ENCODE data around the gene RAD50.

RAD50 gene

GRCh38 chr5:132528021-132528420 lies 28.8 kb upstream of the RAD50 start:
- peaks cover 35% of the 10 kb centered on the region for H3K4me1 ChIP-seq (ENCODE audit: low read length)
- DNase-seq = no peak
- H2AFZ ChIP-seq (ENCODE audit: low read length) = no peak overlapping the region
- H3K27ac ChIP-seq (ENCODE audit: low read length) = no peak overlapping the region
- no peak overlapping the region for H3K9ac ChIP-seq (ENCODE audit: low read length)
- no peaks in the 10 kb centered on the region for H3K27me3 ChIP-seq (replicated peaks; ENCODE audit: insufficient read depth, low read length)
- H3K36me3 ChIP-seq (replicated peaks; ENCODE audit: insufficient read depth, low read length) = no peaks in the 10 kb centered on the region
- TF ChIP-seq CTCF (IDR thresholded peaks at IDR 0.05; ENCODE audit: low read length) (no peak), EZH2phosphoT487 (IDR thresholded peaks at IDR 0.05; ENCODE audit: low read length) (no peak), EZH2 (optimal IDR thresholded peaks at IDR 0.05; ENCODE audit: low read depth, low read length) (no peak)
- H3K4me3 ChIP-seq (ENCODE audit: low read length) = no peak overlapping the region
- peaks cover 28% of the 10 kb centered on the region for H3F3A ChIP-seq (ENCODE audit: insufficient read depth, low read length)
- H3K9me2 ChIP-seq (replicated peaks; ENCODE audit: insufficient read depth, low read length) = no peaks in the 10 kb centered on the region
- H3K9me3 ChIP-seq (replicated peaks; ENCODE audit: insufficient read depth, low read length) = no peaks in the 10 kb centered on the region
- no peak overlapping the region for H3K4me2 ChIP-seq (ENCODE audit: low read depth, low read length)
- no peaks in the 10 kb centered on the region for H4K20me1 ChIP-seq (ENCODE audit: insufficient read depth, low read length)
- H3K79me2 ChIP-seq (ENCODE audit: low read length) = no peaks in the 10 kb centered on the region

GRCh38 chr5:132528866-132529634 lies 27.7 kb upstream of the RAD50 start:
- Histone ChIP-seq H2AFZ (ENCODE audit: low read length) (no peak overlapping the region), H4K20me1 (ENCODE audit: insufficient read depth, low read length) (no peaks in the 10 kb centered on the region), H3K9me3 (replicated peaks; ENCODE audit: insufficient read depth, low read length) (no peaks in the 10 kb centered on the region), H3K4me2 (ENCODE audit: low read depth, low read length) (no peak overlapping the region), H3K36me3 (replicated peaks; ENCODE audit: insufficient read depth, low read length) (no peaks in the 10 kb centered on the region), H3K4me1 (ENCODE audit: low read length) (peaks cover 32% of the 10 kb centered on the region), H3F3A (ENCODE audit: insufficient read depth, low read length) (peaks cover 23% of the 10 kb centered on the region), H3K4me3 (ENCODE audit: low read length) (no peak overlapping the region), H3K27ac (ENCODE audit: low read length) (no peak overlapping the region), H3K9ac (ENCODE audit: low read length) (no peak overlapping the region), H3K9me2 (replicated peaks; ENCODE audit: insufficient read depth, low read length) (no peaks in the 10 kb centered on the region), H3K27me3 (replicated peaks; ENCODE audit: insufficient read depth, low read length) (no peaks in the 10 kb centered on the region), H3K79me2 (ENCODE audit: low read length) (no peaks in the 10 kb centered on the region)
- DNase-seq = no peak
- no peak for TF ChIP-seq EZH2 (optimal IDR thresholded peaks at IDR 0.05; ENCODE audit: low read depth, low read length)
- TF ChIP-seq CTCF (IDR thresholded peaks at IDR 0.05; ENCODE audit: low read length) = no peak
- TF ChIP-seq EZH2phosphoT487 (IDR thresholded peaks at IDR 0.05; ENCODE audit: low read length) = no peak

DNA sequence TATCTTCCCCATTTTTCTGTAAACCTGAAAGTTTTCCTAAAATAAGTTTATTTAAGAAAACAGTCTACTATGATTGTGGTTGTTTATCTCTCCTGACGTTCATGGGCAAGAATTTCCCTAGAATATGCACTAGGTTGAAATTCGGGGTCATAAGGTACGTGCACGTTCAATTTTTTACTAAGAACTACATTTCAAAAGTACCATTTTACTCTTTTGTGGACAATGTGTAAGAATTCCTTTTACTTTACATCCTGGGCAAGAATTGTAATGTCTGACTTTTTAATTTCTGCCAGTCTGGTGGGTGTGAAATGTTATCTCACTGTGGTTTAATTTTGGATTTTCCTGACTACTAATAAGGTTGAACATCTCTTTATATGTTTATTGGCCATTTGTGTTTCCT lies 25.8 kb upstream of the RAD50 start:
- Histone ChIP-seq H3K4me2 (ENCODE audit: low read depth, low read length) (no peak overlapping the region), H3K4me3 (ENCODE audit: low read length) (no peak overlapping the region), H3K27me3 (replicated peaks; ENCODE audit: insufficient read depth, low read length) (no peaks in the 10 kb centered on the region), H3K4me1 (ENCODE audit: low read length) (peaks cover 14% of the 10 kb centered on the region), H3K9me3 (replicated peaks; ENCODE audit: insufficient read depth, low read length) (no peaks in the 10 kb centered on the region), H3K9ac (ENCODE audit: low read length) (no peak overlapping the region), H3K27ac (ENCODE audit: low read length) (no peak overlapping the region), H3K36me3 (replicated peaks; ENCODE audit: insufficient read depth, low read length) (no peaks in the 10 kb centered on the region), H2AFZ (ENCODE audit: low read length) (no peak overlapping the region), H3K79me2 (ENCODE audit: low read length) (no peaks in the 10 kb centered on the region), H3K9me2 (replicated peaks; ENCODE audit: insufficient read depth, low read length) (no peaks in the 10 kb centered on the region), H4K20me1 (ENCODE audit: insufficient read depth, low read length) (no peaks in the 10 kb centered on the region), H3F3A (ENCODE audit: insufficient read depth, low read length) (peaks cover 4% of the 10 kb centered on the region; the same call in 1 of the 2 replicates)
- TF ChIP-seq CTCF (IDR thresholded peaks at IDR 0.05; ENCODE audit: low read length) = no peak
- TF ChIP-seq EZH2 (optimal IDR thresholded peaks at IDR 0.05; ENCODE audit: low read depth, low read length) = no peak
- TF ChIP-seq EZH2phosphoT487 (IDR thresholded peaks at IDR 0.05; ENCODE audit: low read length) = no peak
- DNase-seq = no peak
